ENCODE results near the gene CREB5. TPM values are rescaled to one million over a fixed set of nuclear protein-coding genes. Genes with fewer than 3 reads are reported as not detected.

The CREB5 gene
- total RNA-seq, 4 donors from 2014 or later: 0.88 to 31.4 (median 15.9) TPM

DNA sequence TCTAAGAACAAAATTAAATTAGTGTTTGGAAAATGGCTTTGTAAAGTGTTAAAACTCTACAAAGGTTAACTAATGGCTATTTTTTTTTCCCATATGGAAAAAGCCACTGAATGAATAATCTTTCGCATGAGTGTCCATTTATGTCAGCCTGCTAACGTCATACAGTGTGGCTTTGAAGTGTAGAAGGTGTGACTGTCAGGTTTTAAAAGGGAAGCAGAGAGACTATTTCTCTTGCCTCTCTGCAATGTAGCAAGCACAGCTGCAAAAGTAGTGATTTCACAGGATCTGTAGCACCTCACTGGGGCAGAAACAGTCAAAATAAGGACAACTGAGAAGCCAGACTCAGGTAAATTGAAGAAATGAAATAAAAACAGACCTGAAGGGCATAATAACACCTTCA lies 53.4 kb downstream of the CREB5 start:
- H3K9me3 ChIP-seq: no peaks in the 10 kb centered on the region
- H3K27ac ChIP-seq: no peak overlapping the region
- H3K4me1 ChIP-seq: no peaks in the 10 kb centered on the region
- H3K36me3 ChIP-seq: no peaks in the 10 kb centered on the region
- no peaks in the 10 kb centered on the region for H3K27me3 ChIP-seq
- H3K4me3 ChIP-seq: no peak overlapping the region
- TF ChIP-seq, protein P1, sequence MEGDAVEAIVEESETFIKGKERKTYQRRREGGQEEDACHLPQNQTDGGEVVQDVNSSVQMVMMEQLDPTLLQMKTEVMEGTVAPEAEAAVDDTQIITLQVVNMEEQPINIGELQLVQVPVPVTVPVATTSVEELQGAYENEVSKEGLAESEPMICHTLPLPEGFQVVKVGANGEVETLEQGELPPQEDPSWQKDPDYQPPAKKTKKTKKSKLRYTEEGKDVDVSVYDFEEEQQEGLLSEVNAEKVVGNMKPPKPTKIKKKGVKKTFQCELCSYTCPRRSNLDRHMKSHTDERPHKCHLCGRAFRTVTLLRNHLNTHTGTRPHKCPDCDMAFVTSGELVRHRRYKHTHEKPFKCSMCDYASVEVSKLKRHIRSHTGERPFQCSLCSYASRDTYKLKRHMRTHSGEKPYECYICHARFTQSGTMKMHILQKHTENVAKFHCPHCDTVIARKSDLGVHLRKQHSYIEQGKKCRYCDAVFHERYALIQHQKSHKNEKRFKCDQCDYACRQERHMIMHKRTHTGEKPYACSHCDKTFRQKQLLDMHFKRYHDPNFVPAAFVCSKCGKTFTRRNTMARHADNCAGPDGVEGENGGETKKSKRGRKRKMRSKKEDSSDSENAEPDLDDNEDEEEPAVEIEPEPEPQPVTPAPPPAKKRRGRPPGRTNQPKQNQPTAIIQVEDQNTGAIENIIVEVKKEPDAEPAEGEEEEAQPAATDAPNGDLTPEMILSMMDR (IDR thresholded peaks at IDR 0.05): no peak
- TF ChIP-seq POLR2A (IDR thresholded peaks at IDR 0.05): no peak
- no peak for DNase-seq

- no peak for TF ChIP-seq POLR2A (IDR thresholded peaks at IDR 0.05)
- TF ChIP-seq, protein P1 (IDR thresholded peaks at IDR 0.05): no peak
- Histone ChIP-seq H3K4me1 (no peaks in the 10 kb centered on the region), H3K9me3 (no peaks in the 10 kb centered on the region), H3K36me3 (no peaks in the 10 kb centered on the region), H3K27me3 (no peaks in the 10 kb centered on the region), H3K4me3 (no peak overlapping the region), H3K27ac (no peak overlapping the region)
- no peak for DNase-seq
Measured at GRCh38 chr7:28466341-28466740, 54.0 kb downstream of the CREB5 start.

DNA sequence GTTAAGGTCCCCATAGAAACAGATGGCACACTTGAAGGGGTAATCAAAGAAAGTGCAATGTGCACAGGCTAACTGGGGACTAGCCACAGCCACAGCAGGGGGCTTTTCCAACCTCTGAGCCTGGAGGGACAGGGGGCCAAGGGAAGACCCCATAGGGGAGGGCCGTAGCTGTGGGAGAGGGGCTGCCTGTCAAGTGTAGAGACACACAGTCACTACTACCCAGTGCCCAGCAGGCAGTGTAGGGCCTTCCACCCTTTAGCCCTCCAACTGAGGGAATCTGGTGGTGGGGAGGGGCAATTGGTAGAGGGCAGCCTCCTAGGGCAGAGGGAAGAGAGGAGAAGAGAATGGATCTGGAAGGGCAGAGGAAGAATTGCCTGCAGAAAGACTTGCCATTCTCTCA lies 54.6 kb downstream of the CREB5 start:
- no peak overlapping the region for H3K4me3 ChIP-seq
- H3K27me3 ChIP-seq: no peaks in the 10 kb centered on the region
- no peaks in the 10 kb centered on the region for H3K9me3 ChIP-seq
- no peaks in the 10 kb centered on the region for H3K4me1 ChIP-seq
- no peaks in the 10 kb centered on the region for H3K36me3 ChIP-seq
- TF ChIP-seq, protein P1 (IDR thresholded peaks at IDR 0.05): no peak
- TF ChIP-seq POLR2A (IDR thresholded peaks at IDR 0.05): no peak
- DNase-seq: no peak
- no peak overlapping the region for H3K27ac ChIP-seq

DNA sequence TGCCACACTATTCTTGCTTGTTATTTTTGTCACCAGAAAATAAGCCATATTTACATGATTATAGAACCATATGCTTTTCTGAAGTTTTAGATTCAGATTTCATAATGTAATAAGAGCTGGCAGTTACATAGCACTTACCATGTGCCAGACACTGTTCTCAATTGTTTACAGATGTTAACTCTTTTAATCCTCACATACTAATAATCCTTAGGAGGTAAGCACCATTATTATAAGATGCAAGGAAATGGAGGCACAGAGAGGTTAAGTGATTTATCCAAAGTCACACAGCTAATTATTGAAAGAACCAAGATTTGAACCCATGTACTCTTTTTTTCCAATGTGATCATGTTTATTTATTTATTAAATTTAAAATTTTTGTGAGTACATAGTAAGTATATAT lies 57.2 kb downstream of the CREB5 start:
- Histone ChIP-seq H3K4me1 (no peaks in the 10 kb centered on the region), H3K9me3 (no peaks in the 10 kb centered on the region), H3K27me3 (no peaks in the 10 kb centered on the region), H3K27ac (no peak overlapping the region), H3K4me3 (no peak overlapping the region), H3K36me3 (no peaks in the 10 kb centered on the region)
- DNase-seq: no peak
- TF ChIP-seq, protein P1 (IDR thresholded peaks at IDR 0.05): no peak
- no peak for TF ChIP-seq POLR2A (IDR thresholded peaks at IDR 0.05)

DNA sequence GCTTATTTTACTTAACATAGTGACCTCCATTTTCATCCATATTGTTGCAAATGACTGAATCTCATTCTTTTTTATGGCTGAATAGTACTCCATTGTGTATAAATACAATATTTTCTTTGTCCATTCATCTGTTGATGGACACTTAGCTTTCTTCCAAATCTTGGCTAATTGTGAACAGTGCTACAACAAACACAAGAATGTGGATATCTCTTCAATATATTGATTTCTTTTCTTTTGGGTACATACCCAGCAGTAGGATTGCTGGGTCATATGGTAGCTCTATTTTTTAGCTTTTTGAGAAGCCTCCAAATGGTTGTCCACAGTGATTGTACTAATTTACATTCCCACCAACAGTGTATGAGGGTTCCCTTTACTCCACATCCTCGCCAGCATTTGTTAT lies 58.0 kb downstream of the CREB5 start:
- no peak overlapping the region for H3K27ac ChIP-seq
- no peaks in the 10 kb centered on the region for H3K27me3 ChIP-seq
- no peak for DNase-seq
- H3K9me3 ChIP-seq: no peaks in the 10 kb centered on the region
- no peak overlapping the region for H3K4me3 ChIP-seq
- no peaks in the 10 kb centered on the region for H3K4me1 ChIP-seq
- no peaks in the 10 kb centered on the region for H3K36me3 ChIP-seq
- no peak for TF ChIP-seq POLR2A (IDR thresholded peaks at IDR 0.05)
- TF ChIP-seq, protein P1 (IDR thresholded peaks at IDR 0.05): no peak

GRCh38 chr7:28472332-28472731 lies 60.0 kb downstream of the CREB5 start:
- no peak for DNase-seq
- no peaks in the 10 kb centered on the region for H3K36me3 ChIP-seq
- no peak overlapping the region for H3K27ac ChIP-seq
- no peak overlapping the region for H3K4me3 ChIP-seq
- H3K4me1 ChIP-seq: no peaks in the 10 kb centered on the region
- TF ChIP-seq, protein P1 (IDR thresholded peaks at IDR 0.05): no peak
- no peak for TF ChIP-seq POLR2A (IDR thresholded peaks at IDR 0.05)
- H3K27me3 ChIP-seq: no peaks in the 10 kb centered on the region
- H3K9me3 ChIP-seq: no peaks in the 10 kb centered on the region
